ENCODE measurements around the gene ALK.
"Not testable (repeated sequence)": the region's sequence is repeated elsewhere in the genome, so short reads cannot be mapped to it uniquely, and the experiment has no call there.

Gene ALK

DNA sequence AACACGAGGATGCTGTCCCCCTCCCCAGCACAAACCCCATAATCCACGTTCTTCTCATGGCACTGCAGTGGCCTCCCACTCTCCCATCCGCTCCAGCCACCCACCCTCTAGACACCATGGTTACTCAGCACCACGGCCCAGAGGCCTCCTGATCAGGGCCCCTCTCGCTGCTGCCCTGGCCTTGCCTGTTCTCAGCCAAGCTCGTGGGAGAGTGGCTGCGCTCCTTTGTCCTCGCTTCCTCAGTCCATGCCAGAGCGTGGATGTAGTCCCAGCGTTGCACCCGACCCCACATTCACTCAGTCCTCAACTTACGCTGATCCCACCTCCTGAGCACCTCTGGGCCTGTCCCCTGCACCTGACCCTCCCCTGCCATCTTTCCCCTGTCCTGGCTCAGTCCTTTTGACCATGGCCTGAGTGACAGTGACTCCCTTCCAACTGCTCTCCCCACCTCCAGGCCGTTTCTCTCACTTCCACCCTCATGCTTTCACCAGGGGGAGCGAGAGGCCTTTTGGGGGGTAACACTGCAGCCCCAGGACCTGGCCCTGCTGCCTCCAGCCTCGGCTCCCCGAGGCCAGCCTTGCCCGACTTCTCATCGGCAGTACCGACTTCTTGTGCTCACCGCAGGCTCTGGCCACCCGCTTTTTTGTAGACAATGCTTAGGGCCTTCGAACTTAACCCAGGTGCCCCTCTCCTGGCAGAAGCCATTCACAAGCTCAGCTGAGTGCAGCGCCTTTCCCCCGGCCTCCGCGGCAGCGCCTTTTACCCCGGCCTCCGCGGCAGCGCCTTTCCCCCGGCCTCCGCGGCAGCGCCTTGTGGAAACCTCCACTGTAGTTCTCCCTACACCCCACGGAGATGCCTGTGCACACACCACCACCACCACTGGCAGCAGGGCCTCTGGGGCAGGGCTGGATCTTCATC lies 674.7 kb downstream of the ALK start:
- DNase-seq (ENCODE audit: low read depth) = no peak

DNA sequence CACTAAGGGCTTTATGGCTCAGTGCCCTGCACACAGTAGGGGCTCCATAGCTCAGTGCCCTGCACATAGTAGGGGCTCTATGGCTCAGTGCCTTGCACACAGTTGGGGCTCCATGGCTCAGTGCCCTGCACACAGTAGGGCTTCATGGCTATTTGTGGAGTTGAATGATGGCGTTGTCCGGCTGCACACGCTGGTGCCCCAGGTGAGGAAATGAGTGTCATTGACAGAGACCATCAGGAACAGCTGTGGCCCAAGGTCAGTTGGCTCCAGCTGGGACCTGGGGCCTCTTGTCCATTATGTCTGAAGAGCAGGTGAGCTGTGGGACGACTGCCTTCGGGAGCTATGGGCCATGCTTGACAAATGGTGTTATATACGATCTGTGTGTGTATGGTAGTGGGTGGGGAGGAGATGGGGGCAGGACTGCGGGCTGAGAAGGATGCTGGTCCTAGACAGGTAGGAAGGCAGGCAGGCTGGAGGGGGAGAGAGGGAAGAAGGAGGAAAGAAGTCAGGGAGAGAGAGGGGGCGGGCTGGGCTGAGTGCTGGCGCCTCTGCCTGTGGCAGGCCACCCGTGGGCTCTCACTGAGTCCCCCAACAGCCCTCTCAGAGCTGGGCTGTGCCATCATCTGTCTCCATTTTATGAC lies 675.5 kb downstream of the ALK start:
- no peak for DNase-seq (ENCODE audit: low read depth)

DNA sequence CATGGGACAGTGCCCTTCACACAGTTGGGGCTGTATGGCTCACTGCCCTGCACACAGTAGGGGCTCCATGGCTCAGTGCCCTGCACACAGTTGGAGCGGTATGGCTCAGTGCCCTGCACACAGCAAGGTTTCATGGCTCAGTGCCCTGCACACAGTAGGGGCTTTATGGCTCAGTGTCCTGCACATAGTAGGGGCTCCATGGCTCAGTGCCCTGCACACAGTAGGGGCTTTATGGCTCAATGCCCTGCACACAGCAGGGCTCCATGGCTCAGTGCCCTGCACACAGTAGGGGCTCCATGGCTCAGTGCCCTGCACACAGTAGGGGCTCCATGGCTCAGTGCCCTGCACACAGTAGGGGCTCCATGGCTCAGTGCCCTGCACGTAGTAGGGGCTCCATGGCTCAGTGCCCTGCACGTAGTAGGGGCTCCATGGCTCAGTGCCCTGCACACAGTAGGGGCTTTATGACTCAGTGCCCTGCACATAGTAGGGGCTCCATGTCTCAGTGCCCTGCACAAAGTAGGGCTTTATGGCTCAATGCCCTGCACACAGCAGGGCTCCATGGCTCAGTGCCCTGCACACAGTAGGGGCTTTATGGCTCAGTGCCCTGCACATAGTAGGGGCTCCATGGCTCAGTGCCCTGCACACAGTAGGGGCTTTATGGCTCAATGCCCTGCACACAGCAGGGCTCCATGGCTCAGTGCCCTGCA lies 676.2 kb downstream of the ALK start:
- DNase-seq (ENCODE audit: low read depth) = not testable (repeated sequence)

DNA sequence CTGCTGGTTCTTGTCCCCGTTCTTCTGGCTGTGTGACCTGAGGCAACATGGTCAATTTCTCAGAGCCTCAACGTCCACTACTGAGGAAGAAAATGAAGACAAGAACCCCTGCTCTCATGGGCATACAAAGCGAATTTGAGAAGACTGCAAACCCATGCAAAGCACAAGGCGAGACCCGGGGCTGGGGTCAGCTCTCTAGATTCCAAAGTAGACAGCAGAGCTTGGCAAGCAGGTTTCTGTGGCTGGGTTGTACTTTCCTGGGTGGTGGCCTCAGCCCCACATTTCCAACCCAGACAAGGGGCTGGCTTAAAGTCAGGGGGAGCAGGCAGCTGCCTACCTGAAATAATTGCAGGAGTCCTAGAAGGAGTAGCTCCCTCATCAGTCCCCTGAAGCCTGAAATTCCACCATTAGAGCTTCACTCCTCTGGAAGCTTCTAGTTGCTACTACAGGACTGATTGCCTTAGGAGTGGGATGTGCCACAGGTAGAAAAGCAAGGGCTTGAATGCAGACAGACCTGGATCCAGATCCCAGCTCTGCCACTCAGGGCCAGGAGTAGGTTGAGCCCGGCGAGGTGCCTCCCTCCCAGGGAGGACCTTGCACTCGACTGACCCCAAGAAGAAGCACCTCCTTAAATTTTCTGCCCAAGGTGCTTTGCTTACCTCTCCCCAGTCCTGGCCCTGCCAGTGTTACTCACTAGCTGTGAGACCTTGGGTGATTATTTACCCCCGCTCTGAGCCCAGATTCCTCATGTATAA lies 678.6 kb downstream of the ALK start:
- DNase-seq (ENCODE audit: low read depth) = no peak

DNA sequence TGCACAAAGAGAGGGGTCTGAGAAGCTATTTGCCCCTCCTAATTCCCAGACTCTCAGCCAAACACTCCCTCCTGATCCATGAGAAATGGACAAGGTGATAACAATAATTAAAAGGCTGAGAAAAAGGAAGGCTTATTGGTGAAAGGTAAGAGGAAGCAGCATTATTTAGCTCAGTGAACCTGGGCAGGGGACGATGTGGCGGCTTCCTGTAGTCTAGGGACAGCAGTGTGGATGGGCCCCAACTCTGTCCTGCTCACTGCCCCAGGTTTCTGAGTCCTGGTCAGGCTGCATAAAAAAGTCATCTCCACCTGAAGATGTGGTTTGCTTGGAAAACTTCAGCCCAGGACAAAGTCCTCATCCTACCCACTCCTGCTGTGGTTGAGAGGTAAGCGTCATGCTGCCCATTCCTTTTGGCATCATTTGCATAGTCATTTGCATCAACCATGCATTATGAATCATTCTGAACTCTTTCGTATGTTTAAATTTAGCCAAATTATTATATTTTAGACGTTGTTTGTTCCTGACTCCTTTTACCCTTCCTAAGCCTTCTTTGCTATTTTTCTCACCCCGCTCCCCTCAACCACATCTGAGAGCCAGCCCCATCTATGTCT lies 679.3 kb downstream of the ALK start:
- no peak for DNase-seq (ENCODE audit: low read depth)

DNA sequence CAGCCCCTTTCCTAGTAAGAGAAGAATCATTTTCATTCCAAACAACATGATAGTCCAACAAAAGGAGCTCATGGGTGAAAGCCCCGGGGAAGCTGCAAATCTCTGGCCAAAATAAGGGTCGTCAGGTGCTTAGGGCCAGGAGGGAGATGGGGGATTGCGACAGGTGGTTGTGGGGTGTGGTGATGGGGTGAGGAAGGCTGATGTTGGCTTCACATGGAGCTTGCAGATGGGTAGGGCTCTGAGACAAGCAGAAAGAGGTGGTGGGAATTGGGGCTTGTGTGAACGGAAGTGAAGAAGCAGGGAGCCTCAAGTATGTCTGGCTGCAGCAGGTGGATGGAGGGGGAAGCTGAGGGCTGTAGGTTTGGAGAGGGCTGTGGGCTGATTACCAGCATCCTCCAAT lies 680.0 kb downstream of the ALK start:
- DNase-seq (ENCODE audit: low read depth) = no peak

DNA sequence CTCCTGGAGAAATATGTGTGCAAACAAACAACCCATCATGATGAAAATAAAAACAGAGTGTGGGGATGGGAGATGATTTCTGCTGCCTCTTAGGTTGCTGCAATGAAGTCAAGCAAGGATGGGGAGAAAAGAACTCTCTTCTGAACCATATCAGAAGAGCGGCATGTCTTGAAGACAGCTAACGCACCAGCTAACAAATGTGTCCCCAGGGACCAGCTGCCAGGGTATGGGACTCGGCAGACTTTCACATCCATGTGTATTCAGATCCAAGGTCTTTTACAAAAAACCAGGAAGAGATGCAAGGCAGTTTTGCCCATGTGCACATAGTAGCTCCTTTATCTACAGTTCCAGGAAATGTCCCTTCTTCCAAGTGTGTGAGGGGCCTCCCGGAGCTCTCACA lies 680.8 kb downstream of the ALK start:
- DNase-seq (ENCODE audit: low read depth) = no peak

DNA sequence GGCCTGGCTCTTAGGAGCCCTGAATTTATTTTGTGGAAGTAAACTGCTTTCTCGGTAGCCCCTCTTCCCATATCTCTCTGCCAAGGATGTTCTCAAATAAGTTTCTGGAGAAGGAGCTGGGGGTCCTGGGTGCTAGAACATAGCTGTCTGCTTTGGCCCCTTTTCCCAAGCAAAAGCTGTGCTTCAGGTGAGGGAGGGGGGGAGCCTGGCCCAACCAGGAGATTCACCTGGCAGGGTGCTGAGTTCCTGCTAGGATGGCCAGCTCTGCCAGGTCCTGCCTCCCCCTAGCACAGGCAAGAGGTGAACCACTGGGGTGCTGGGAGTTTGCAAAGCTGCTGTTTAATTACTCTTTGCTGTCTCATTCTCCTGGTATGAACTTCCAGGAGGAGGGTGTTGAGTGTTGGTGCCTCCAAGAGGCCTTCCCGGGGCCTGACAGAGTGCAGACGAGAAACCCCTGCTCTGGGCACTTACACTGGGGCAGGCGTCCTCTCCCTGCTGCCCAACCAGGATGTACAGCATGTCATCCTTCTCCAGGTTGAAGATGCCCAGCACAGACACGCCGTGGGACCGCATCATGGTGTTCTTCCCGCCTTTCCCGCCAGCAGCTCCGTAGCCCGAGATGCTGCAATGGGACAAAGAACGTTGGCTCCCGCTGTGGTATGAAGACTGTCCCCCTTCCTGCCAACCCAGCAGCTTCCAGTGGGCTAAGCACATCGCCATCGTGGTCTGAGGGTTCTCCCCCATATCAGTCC lies 682.0 kb downstream of the ALK start:
- DNase-seq (ENCODE audit: low read depth) = peak; percentile 7

DNA sequence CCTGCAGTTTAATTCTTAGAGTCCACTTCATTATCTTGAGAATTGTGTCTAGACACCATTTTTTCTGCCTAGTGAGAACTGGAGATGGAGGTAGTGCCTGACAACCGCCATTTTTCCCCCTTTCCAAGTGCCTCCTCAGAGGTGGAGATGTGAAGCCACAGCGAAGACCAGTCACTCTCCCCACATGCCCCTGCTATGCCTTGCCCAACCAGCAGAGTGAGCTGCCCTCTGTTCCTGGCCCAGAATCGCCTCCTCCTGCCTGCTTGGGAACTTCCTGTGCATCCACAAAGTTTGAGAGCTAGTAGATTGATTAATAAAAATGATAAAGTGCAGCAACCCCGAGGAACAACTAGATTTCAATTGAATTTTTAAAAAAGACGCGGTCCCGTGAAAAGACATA lies 682.9 kb downstream of the ALK start:
- DNase-seq (ENCODE audit: low read depth) = peak; percentile 41

DNA sequence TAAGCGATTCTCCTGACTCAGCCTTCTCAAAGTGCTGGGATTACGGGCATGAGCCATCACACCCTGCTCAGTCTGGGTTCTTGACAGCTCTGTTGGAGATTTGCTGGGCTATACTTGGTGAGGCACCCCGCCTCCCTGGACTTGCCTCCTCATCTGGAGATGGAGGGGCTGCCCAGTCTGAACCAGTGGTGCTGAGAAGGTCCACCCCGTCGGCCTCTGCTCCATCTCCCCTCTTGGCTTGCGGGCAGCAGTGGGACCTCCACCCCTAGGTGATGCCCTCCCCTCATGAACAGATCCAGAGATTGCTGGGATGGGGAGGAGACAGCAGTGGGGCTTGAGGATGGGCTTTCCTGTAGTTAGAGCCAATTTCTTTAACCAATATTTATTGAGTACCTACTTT lies 685.3 kb downstream of the ALK start:
- DNase-seq (ENCODE audit: low read depth) = no peak

DNA sequence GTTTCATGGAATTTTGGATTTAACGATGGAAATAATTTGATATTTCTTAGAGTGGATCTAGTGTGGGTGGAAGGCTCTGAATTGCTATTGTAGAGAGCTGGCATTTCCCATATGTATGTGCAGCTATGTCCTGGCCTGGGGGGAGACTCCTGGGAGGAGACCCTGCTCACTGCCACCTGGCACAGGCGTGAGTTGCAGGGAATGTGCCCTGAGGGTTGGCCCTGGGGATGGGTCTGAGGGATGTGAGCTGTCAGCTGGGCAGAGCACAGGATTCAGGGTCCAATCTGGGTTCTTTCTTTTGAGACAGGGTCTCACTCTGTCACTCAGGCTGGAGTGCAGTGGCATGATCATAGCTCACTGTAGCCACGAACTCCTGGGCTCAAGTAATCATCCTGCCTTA lies 686.0 kb downstream of the ALK start:
- DNase-seq (ENCODE audit: low read depth) = no peak

DNA sequence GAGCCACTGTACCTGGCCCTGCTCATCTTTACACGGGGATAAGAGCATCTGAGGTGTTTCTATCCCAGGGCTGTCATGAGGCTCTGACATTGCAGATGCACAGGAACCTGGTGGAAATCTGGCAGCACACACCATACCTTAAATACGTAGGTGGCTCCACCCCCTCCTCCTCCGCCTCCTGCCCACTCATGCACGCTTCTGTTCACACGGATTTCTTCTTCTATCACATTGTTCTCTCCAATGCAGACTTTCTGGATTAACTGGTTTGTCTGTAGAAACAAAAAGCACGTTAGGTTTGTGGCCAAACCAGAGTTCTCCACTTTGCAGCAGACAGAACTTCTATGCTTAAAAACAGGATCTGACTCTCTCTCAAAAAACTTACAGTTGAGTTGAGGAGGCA lies 688.0 kb downstream of the ALK start:
- DNase-seq (ENCODE audit: low read depth) = no peak

DNA sequence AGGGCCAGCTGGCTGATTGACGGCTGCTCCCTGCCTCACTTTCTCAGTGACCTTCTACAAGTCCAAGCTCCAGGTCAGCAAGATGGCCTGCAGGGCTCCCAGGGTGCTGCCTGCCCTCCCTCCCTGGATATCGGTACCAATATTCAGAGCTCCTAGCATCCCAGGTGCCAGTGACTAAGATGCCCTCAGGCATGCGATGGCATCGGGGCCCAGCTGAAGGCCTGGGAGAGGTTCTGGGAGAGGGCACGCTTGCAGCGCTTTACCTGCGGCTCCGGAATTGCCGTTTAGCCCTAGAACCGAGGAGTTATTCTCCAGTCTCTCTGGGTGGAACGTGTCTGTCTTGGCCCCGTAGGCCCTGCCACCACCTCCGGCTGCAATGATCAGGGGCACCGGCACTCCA lies 689.3 kb downstream of the ALK start:
- no peak for DNase-seq (ENCODE audit: low read depth)

DNA sequence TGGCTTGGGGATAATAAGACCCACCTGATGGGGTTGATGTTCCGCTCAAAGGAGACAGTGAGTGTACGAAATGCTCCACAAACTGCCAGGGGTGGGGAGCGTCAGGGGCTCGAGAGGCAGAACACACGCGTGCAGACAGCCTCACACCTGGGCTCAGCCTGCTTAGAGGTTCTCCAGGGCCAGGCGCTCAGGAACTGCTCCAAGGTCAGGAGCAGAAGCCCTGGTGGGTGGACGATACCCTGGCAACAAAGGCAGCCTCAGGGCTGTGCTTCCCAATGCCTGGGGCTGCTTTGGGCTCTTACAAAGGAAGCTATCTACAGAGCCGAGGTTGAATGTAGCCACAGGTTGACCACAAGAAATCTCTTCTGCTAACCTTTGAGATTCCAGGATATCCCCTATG lies 691.7 kb downstream of the ALK start:
- no peak for DNase-seq (ENCODE audit: low read depth)

DNA sequence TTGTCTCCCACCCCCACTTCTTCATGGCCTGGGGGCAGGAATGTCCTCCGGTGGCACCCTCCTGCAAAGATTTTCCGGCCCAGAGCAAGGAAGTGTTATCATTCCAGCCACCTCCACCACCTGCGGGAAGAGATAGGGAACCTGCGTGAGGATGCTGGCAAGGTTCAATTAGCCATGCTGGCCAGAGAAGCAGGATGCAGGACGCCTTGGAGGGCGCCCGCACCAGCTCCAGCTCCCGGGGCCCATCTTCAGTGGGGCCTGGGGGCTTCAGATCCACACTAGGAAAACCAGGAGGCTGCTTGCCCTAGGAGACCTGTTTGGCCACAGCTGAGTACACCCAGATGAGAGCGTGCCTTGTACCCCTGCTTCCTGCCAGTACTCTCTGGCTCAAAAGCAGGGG lies 692.4 kb downstream of the ALK start:
- no peak for DNase-seq (ENCODE audit: low read depth)

DNA sequence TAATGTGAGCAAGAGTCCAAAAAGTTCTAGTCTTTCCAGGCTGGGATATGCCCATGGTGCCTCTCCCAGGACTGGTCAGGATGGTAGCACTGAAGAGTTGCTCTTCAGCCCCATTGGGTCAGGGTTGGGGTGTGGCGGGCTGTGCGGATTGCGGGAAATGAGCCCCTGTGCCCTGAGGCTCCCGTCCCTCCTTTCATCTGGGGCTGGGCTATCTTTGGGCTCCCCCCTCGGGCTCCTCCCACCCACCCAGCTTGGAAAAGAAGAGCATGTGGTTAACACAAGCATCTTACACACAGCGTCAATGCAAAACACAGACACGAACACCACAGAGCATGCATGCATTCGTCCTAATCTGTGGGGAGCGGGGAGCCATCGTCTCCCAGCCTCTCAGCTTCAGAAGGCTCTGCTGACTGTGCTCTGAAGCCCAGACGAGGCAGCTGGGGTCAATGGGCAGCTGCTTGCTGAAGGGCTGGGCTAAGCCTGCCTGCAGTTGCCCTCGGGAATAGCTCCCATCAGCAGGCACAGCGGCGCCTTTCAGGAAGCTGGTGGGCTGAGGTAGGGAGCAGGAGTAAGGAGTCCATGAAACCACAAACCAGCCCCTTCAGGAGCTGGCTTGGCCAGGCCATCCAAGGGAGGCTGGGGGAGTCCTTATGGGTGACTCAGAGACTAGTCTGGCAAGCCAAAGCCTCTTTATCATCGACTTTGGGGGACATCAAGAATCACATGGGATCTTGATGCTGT lies 693.3 kb downstream of the ALK start:
- peak; percentile 62 for DNase-seq (ENCODE audit: low read depth)

DNA sequence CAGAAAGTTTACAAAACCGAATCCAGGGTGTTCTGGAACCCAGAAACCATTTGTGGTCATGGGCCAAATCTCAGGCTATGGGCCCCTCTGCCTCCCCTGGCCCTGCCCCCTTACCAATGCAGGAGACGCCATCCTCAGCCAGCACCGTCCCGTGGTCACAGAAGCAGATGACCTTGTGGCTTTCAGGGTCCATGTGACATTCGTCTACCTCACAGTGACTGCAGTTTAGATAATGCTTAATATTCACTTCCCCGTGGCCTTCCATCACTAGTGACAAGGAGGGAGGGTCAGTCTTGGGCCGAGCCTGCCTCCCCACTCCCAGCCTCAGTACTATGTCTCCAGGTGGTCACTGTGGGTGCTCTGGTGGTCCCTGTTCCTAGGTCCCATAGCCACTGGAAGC lies 694.6 kb downstream of the ALK start:
- no peak for DNase-seq (ENCODE audit: low read depth)

DNA sequence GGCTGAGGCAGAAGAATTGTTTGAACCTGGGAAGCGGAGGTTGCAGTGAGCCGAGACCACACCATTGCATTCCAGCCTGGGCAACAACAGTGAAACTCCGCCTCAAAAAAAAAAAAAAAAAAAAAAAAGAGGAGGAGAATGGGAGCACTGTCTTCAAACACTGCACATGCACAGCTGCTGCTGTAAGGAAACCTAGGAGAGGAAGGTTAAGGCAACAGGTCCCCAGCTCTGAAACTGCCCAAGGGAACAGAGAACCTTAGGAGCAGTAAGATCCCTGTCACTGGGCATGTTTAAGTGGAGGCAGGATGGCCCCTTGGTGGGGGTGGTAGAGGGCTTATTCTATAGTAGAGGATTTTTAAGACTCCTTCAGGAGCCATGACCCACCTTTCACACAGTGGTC lies 695.0 kb downstream of the ALK start:
- DNase-seq (ENCODE audit: low read depth) = no peak

DNA sequence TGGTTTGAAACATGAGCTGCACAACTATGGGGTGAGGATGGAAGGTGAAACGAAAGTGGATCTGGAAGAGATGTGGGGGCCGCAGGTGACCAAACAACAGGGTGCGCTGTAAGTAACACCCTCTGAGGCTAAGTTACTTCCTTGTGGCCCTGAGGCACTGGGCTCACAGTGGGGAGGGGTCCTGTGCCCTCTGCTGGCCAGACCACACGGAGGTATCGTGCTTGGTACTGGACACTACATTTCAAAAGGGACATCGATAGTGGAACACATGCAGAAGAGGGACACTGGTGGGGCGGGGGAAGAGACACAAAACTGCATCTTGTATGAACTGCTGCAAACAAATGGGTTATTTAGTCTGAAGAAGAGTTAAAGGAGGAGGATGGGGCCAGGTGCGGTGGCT lies 695.6 kb downstream of the ALK start:
- no peak for DNase-seq (ENCODE audit: low read depth)

Data from EH (cell line).